GM19395 (cell line): ENCODE measurements around the gene CLTCL1.
"Not testable (repeated sequence)": the region's sequence is repeated elsewhere in the genome, so short reads cannot be mapped to it uniquely, and the experiment has no call there.

ENCODE experiments used
- ATAC-seq: cut with Tn5 transposase; IDR thresholded peaks from one replicate; pipeline ENCODE4 v1.9.1; 2021; ENCODE audit warnings: mild to moderate bottlenecking, moderate library complexity; ENCODE audit not compliant: unreplicated experiment

CLTCL1 gene

DNA sequence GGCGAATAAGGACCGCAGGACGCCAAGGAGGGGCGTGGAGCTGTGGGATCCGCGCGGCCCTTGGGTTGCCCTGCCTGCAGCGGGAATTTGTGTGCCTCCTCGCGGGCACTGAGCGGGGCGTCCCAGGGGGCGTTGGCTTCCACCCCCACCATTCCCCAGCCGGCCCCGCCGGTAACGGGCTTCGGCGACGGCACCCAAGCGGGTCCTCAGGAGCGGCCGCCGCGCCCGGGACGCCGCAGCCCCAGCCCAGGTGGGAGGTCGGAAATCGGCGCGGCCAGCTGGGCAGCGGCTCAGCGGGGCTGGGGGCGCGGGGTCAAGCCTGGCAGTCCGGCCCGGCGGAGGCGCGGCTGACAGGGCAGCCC lies 320 bp downstream of the CLTCL1 start:
- ATAC-seq, result no peak

DNA sequence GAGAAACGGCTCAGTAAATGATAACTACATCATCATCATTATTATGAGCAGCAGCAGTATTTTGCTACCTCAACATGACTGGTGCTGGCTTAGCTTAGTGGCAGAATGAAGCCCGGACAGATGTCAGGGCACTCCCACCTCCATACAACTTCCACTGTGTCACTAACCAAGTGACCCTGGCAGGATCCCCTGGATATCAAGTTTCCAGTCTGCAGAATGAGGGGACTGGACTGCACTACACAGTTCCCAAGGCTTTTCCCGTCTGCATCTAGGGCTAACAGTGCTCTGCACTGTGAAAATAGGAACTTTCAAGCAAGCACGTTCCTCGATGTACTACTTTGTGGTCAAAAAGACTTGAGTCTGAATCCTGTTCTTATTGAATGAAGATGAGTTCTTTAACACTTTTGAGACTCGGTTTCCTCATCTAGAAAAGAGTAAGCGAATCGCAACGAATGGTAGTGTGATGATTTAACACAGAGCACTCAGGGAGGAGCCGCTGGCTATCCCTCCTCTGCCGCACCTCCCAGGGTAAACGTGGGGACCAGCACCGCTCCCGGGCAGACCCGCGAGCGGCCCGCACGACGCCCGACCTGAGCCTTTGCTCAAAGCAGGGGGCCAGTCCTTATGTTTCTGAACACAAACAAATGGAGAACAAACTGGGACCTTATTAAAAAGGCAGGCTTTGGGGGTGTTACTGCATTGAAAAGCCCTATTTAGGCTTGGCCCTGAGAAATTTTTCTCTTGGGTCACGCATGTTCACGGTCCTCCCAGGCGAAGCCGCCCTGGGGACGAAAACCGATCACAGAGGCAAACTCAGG lies 910 bp downstream of the CLTCL1 start:
- no peak for ATAC-seq

DNA sequence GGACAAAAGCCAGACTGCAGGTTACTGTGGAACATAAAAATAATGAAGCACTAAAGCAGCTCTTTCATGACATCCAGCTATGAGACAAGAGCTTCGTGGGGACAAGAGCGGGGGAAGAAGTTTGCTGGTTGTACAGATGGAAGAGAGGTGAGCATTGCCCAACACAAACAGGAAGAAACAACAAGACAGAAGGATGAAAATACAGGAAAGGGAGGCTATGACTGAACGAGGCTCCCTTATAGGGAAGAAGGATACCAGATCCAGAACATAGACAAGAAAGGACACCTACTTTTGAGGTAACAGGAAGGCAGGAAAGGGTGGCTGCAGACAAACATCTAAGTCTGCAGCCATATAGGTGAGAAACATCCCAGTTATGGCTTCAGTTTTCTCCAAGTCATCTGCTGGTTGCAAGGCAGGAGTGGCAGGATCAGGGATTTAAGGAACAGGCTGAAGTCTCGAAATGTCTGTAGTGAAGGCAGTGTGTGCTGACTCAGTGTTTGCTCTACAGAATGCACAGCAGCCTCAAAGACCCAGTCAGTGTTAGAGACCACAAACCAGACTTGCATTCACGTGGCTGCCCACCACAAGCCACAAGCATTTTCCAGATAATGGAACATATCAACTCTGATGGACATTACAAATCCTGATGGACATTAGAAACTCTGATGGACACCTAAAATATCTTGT lies 1.9 kb downstream of the CLTCL1 start:
- no peak for ATAC-seq

DNA sequence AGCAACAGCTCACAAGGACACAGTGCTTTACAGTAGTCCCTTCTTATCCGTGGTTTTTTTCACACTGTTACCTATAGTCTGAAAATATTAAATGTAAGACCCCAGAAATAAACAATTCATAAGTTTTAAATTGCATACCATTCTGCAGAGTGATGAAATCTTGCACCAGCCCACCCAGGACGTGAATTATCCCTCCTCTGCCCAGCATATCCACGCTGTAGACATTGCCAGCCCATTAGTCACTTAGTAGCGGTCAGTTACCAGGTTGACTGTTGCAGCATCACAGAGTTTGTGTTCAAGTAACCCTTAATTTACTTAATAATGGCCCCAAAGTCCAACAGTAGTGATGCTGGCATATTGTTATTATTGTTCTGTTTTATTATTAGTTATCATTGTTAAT lies 3.6 kb downstream of the CLTCL1 start:
- no peak for ATAC-seq

DNA sequence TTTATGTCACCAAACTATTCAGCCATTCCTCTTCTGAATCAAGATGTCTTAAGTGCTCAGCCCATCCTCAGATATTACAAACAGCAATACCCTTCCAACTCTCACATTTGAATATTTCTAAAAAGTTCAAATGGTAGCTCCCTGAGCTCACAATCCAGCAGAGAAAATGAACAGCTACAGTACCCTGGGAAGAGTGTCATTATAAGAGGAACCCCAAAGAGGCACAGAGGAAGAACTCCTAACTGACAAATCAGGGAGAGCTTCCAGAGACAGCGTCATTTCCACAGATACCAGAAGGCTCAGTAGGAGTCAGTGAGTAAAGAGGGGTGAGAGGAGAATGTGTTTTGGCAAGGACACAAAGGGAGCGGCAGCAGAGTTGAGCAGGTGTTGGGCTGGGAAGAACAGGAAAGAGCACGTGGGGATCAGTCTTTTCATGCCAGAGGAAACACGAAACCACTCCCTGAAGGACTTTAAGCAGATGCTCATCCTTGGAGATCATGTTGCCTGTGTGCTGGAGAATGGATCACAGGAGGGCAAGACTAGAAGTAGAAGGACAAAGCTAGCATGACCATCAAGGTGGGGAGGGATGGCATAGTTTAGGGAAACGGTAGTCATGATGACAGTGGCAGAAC lies 4.3 kb downstream of the CLTCL1 start:
- no peak for ATAC-seq

- ATAC-seq, result no peak
Observed at GRCh38 chr22:19285831-19286230, 5.7 kb downstream of the CLTCL1 start.

DNA sequence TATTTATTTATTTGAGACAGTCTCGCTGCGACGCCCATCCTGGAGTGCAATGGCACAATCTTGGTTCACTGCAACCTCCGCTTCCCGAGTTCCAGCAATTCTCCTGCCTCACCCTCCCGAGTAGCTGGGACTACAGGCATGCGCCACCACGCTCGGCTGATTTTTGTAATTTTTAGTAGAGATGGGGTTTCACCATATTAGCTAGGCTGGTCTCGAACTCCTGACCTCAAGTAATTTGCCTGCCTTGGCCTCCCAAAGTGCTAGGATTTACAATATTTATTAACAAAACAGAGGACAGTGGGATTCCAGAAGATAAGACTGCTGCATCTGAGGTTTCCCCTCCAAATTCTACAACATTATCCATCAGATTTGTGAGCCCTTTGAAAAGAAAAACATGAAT lies 12.4 kb downstream of the CLTCL1 start:
- ATAC-seq, result not testable (repeated sequence)

- no peak for ATAC-seq
Observed at GRCh38 chr22:19277785-19278184, 13.7 kb downstream of the CLTCL1 start.

GRCh38 chr22:19275919-19276600 lies 15.5 kb downstream of the CLTCL1 start:
- ATAC-seq, result no peak

DNA sequence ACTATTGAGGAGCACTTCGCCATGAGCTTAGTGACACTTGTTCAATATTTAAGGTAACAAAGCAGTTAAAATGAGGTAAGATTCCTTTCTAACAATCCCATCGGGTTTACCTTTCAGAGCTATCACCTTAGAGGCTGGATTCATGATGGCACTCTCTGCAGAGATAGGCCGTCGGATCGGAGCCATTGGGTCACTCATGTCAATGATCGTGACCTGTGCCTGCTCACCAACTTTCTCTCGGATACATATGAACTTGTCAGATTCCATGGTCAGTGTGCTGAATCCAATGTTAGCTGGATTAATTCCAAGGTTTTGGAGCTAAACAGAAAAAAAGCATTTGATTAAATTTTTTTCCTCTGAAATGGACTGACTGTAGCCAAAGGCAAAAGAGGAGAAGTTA lies 16.0 kb downstream of the CLTCL1 start:
- ATAC-seq, result no peak

GRCh38 chr22:19275104-19275503 lies 16.4 kb downstream of the CLTCL1 start:
- no peak for ATAC-seq

GRCh38 chr22:19271856-19272535 lies 19.5 kb downstream of the CLTCL1 start:
- no peak for ATAC-seq

DNA sequence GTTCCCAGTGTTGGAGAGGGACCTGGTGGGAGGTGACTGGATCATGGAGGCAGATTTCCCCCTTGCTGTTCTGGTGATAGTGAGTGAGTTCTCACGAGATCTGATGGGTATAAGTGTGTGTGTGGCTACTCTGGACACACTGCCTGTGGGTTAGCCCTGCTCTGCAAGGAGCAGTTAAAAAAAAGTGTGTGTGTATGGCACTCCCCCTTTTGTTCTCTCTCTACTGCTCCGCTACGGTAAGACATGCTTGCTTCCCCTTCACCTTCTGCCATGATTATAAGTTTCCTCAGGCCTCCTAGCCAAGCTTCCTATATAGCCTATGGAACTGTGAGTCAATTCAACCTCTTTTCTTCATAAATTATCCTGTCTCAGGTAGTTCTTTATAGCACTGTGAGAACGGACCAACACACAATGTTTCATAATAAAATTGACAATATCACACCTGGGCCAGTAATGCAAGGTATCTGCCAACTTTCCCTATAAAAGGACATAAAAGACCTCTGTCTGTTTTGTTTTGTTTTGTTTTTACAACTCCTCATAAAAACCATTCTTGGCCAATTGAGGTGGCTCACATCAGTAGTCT lies 20.2 kb downstream of the CLTCL1 start:
- no peak for ATAC-seq

- ATAC-seq, result no peak
Observed at GRCh38 chr22:19270873-19271272, 20.6 kb downstream of the CLTCL1 start.

DNA sequence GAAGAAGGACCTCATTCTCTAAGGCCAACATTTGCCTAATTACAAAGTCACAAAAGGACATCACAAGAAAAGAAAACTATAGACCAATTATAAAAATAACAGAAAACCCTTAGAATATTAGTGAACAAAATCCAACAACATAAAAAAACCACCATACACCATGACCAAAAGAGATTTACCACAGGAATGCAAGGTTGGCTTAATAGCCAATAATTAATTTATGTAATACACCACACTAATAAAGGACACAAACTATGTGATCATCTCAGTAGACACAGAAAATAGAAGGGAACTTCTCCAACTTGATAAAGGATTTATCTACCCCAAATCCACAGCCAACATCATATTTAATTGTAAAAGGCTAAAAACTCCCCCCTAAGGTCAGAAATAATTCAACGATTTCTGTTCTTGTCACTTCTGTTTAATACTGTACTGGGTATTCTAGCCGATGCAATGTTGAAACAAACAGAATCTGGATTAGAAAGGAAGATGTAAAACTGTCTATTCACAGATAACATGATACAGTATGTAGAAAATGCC lies 24.9 kb downstream of the CLTCL1 start:
- ATAC-seq, result no peak

DNA sequence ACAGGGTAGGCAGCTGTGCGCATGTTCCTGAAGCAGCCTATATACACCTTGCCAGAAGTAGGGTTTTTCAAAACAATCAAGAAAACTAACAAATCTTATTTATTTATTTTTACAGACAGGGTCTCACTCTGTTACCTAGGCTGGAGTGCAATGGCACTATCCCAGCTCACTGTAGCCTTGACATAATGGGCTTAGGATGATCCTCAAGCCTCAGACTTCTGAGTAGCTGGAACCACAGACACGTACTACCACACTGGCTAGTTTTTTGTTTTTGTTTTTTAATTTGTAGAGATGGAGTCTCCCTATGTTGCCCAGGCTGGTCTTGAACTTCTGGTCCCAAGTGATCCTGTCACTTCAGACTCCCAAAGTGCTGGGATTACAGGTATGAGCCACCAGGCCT lies 25.7 kb downstream of the CLTCL1 start:
- no peak for ATAC-seq

DNA sequence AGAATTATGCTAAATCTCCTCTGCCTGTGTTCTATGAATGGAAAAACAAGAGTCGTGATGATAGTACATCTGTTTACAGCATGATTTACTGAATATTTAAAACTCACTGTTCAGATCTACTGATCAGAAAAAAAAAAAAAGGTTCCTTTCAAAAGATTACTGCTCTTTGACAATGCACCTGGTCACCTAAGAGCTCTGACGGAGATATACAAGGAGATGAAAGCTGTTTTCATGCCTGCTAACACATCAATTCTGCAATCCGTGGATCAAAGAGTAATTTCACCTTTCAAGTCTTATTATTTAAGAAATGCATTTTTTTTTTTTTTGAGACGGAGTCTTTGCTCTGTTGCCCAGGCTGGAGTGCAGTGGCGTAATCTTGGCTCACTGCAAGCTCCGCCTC lies 30.7 kb downstream of the CLTCL1 start:
- ATAC-seq, result no peak

GRCh38 chr22:19260194-19260593 lies 31.3 kb downstream of the CLTCL1 start:
- ATAC-seq, result no peak

DNA sequence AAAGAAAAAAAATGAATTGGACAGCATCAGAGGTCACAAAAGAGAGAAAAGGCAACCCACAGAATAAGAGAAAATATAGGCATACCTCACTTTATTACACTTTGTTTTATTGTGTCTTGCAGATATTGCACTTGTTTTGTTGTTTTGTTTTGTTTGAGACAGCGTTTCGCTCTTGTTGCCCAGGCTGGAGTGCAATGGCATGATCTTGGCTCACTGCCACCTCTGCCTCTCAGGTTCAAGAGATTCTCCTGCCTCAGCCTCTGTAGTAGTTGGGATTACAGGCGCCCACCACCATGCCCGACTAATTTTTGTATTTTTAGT lies 32.6 kb downstream of the CLTCL1 start:
- ATAC-seq, result not testable (repeated sequence)

DNA sequence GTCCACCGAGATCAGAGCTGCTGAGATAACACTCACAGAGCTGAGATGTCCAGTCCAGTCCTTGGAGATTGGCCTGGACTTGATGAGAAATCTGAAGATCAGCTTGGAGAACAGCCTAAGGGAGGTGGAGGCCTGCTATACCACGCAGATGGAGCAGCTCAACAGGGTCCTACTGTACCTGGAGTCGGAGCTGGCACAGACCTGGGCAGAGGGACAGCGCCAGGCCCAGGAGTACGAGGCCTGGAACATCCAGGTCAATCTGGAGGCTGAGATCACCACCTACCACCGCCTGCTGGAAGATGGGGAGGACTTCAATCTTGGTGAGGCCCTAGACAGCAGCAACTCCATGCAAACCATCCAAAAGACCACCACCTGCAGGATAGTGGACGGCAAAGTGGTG lies 33.1 kb downstream of the CLTCL1 start:
- no peak for ATAC-seq
